ENCODE data around the gene SLC16A1. TPM values are rescaled to one million over a fixed set of nuclear protein-coding genes. Genes with fewer than 3 reads are reported as not detected.
A peak's percentile ranks its signal among the peaks of the same experiment; 100 is the strongest.

The SLC16A1 gene
- total and polyA plus RNA-seq, 11 donors: 60.5 to 192 (median 124) TPM

DNA sequence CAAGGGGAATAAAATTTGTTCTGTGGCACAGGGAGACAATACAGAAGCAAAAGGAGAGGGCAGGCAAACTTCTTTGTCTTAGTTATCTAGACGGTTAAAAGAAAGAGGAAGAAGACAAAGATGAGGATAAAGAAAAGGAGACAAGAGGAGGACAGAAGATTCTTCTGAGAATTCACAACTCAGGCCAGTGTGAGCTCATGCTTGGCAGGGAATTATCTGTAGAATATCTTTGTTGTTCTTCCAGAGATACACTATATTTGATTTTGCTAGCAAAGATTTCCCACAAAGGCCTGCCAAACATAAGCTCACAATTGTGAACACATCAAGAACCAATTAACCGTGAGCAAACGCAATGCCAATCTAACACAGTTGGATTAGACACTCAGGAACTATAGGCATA, 21.4 kb downstream of the SLC16A1 start:
- intact Hi-C loops (cut with DNase I): no loop called here
- no peaks in the 10 kb centered on the region for H3K36me3 ChIP-seq
- WGBS, 4 donors: 40 to 52% (median 48%) methylated on average over 3 of the region's 3 CpGs
- no peak for DNase-seq
- no peaks in the 10 kb centered on the region for H3K9me3 ChIP-seq
- H3K27ac ChIP-seq: peak overlapping the region in 1 of 12 donors; percentile 11
- H3K4me1 ChIP-seq: peaks cover 0 to 45% (median 29%) of the 10 kb centered on the region in 12 donors
- H3K27me3 ChIP-seq: no peaks in the 10 kb centered on the region
- H3K4me3 ChIP-seq: no peak overlapping the region
- TF ChIP-seq, protein P1, sequence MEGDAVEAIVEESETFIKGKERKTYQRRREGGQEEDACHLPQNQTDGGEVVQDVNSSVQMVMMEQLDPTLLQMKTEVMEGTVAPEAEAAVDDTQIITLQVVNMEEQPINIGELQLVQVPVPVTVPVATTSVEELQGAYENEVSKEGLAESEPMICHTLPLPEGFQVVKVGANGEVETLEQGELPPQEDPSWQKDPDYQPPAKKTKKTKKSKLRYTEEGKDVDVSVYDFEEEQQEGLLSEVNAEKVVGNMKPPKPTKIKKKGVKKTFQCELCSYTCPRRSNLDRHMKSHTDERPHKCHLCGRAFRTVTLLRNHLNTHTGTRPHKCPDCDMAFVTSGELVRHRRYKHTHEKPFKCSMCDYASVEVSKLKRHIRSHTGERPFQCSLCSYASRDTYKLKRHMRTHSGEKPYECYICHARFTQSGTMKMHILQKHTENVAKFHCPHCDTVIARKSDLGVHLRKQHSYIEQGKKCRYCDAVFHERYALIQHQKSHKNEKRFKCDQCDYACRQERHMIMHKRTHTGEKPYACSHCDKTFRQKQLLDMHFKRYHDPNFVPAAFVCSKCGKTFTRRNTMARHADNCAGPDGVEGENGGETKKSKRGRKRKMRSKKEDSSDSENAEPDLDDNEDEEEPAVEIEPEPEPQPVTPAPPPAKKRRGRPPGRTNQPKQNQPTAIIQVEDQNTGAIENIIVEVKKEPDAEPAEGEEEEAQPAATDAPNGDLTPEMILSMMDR (IDR thresholded peaks at IDR 0.05): no peak
- TF ChIP-seq POLR2A (IDR thresholded peaks at IDR 0.05): no peak
- ATAC-seq: no peak

GRCh38 chr1:112933820-112934571, 22.0 kb downstream of the SLC16A1 start:
- TF ChIP-seq POLR2A (IDR thresholded peaks at IDR 0.05): no peak
- TF ChIP-seq, protein P1 (IDR thresholded peaks at IDR 0.05): no peak
- Histone ChIP-seq H3K4me3 (no peak overlapping the region), H3K36me3 (peaks cover 0 to 3% (median 2%) of the 10 kb centered on the region in 9 donors), H3K9me3 (no peaks in the 10 kb centered on the region), H3K27ac (no peak overlapping the region), H3K4me1 (peaks cover 0 to 45% (median 30%) of the 10 kb centered on the region in 12 donors), H3K27me3 (no peaks in the 10 kb centered on the region)
- no peak for DNase-seq
- no peak for ATAC-seq
- 96 to 97% (median 97%) methylated on average over 3 of the region's 3 CpGs for WGBS, 4 donors
- intact Hi-C loops (cut with DNase I): no loop called here

DNA sequence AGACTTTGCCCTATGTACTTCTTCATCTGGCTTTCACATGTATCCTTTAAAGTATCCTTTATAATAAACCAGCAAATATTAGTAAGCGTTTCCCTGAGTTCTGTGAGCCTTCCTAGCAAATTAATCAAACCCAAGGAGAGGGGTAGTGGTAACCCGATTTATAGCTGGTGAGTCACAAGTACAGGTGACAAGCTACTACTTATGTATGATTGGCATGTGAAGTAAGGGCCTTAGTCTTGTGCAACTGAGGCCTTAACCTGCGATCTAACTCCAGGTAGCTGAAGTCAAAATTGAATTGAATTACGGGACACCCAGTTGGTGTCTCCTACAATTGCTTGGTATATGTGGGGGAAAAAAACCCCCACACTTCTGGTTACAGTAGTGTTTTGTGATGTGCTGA, 26.0 kb downstream of the SLC16A1 start:
- H3K27me3 ChIP-seq: no peaks in the 10 kb centered on the region
- no peak for TF ChIP-seq POLR2A (IDR thresholded peaks at IDR 0.05)
- TF ChIP-seq, protein P1 (IDR thresholded peaks at IDR 0.05): no peak
- ATAC-seq: no peak
- DNase-seq: no peak
- 83 to 91% (median 88%) methylated on average over 4 of the region's 4 CpGs for WGBS, 4 donors
- H3K9me3 ChIP-seq: no peaks in the 10 kb centered on the region
- peaks cover 0 to 31% (median 10%) of the 10 kb centered on the region in 12 donors for H3K4me1 ChIP-seq
- intact Hi-C loops (cut with DNase I): no loop called here
- H3K36me3 ChIP-seq: peaks cover 0 to 38% (median 22%) of the 10 kb centered on the region in 9 donors
- H3K27ac ChIP-seq: no peak overlapping the region
- no peak overlapping the region for H3K4me3 ChIP-seq

DNA sequence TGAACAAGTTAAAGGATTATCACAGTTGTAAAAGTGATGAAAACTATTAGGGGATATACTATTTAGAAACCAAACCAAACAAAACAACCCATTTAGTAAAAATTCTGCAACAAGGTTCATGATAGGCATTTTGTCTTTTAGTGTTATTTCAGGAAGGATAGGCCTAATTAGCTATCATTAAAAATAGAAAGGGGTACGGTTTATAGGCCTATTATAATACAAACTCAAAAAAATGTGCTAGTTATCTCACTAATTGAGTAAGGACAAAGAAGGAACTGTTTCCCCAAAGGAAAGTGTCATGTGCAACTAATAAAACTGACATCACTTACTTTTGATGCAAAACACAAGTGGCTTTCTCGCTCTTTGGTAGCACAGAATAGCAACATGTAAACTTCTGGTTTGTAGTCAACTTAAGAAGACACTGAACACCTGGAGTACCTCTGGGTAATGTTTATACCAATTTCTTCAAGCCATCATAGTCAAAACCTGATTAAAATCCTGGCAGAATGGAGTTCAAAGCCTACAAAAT, 28.5 kb downstream of the SLC16A1 start:
- ATAC-seq (no peak), DNase-seq (no peak)
- H3K4me3 ChIP-seq: no peak overlapping the region
- intact Hi-C loops (cut with DNase I): no loop called here
- no peaks in the 10 kb centered on the region for H3K27me3 ChIP-seq
- WGBS, 4 donors: 29 to 48% (median 41%) methylated on average over 2 of the region's 2 CpGs
- H3K9me3 ChIP-seq: no peaks in the 10 kb centered on the region
- H3K27ac ChIP-seq: peak overlapping the region in 1 of 12 donors; percentile 13
- H3K36me3 ChIP-seq: peaks cover 0 to 52% (median 28%) of the 10 kb centered on the region in 9 donors
- peaks cover 0 to 35% (median 11%) of the 10 kb centered on the region in 12 donors for H3K4me1 ChIP-seq
- TF ChIP-seq, protein P1 (IDR thresholded peaks at IDR 0.05): no peak
- TF ChIP-seq POLR2A (IDR thresholded peaks at IDR 0.05): no peak
